Skeletal muscle tissue (tissue), 4 donors: Measurements from ENCODE around the gene TANC1. TPM values are rescaled to one million over a fixed set of nuclear protein-coding genes. Genes with fewer than 3 reads are reported as not detected.

Experiments
- H3K27ac ChIP-seq: one replicate; pipeline ENCODE4 v1.7.0; 2013; ENCODE audit warnings: mild to moderate bottlenecking, low read depth, low read length, inconsistent platforms
- H3K27me3 ChIP-seq, 3 donors: one replicate each; pipeline ENCODE4 v1.7.0; 2013; ENCODE audit warnings: low read length in 3 of 3; ENCODE audit not compliant: control insufficient read depth in 3 of 3, insufficient read depth in 3 of 3
- H3K36me3 ChIP-seq, 3 donors: one replicate each; pipeline ENCODE4 v1.7.0; 2013; ENCODE audit warnings: low read length in 3 of 3; ENCODE audit not compliant: control insufficient read depth in 3 of 3, insufficient read depth in 3 of 3
- H3K4me1 ChIP-seq, 3 donors: one replicate each; pipeline ENCODE4 v1.7.0; 2013; ENCODE audit warnings: low read length in 3 of 3, mild to moderate bottlenecking in 3 of 3; ENCODE audit not compliant: control insufficient read depth in 3 of 3, insufficient read depth in 3 of 3
- H3K4me3 ChIP-seq, 3 donors: one replicate each; pipeline ENCODE4 v1.7.0; 2013; ENCODE audit warnings: low read length in 3 of 3
- H3K9ac ChIP-seq, 3 donors: one replicate each; pipeline ENCODE4 v1.7.0; 2013; ENCODE audit warnings: low read length in 3 of 3, mild to moderate bottlenecking in 3 of 3, moderate library complexity in 2 of 3, low read depth in 1 of 3
- H3K9me3 ChIP-seq, 3 donors: one replicate each; pipeline ENCODE4 v1.7.0; 2013; ENCODE audit warnings: low read length in 3 of 3; ENCODE audit not compliant: control insufficient read depth in 3 of 3
- total RNA-seq: library from RNA; depleted of rRNA; stranded (reverse); fragments of >200 nt; gene quantifications from one replicate; pipeline ENCODE4 v1.2.3, GENCODE V29; 2014
- donor health status: Osteomylitis.

TANC1 gene
- total RNA-seq, 1 donor from 2014 or later: 38.1 TPM

DNA sequence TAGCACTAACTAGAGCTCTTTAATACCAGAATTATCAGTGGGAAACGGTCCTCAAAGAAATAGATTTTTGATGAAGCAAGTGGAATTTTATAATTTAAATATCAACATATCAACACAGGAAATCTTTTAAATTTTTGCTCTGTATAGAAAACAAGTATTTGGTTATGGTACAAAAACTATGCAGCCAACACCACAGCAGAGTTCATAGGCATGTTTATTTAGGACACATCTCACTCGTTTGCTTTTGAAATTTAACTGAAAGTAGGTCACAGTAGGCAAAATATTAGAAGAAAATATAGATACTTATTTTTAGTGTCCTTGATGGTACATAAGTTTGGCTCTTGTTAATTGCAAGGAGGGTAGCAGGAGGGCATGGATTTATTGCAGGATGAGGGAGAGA, 34.3 kb upstream of the TANC1 start:
- no peaks in the 10 kb centered on the region for H3K27me3 ChIP-seq
- H3K36me3 ChIP-seq: no peaks in the 10 kb centered on the region
- no peak overlapping the region for H3K9ac ChIP-seq
- no peaks in the 10 kb centered on the region for H3K9me3 ChIP-seq
- no peak overlapping the region for H3K27ac ChIP-seq
- H3K4me1 ChIP-seq: no peaks in the 10 kb centered on the region
- no peak overlapping the region for H3K4me3 ChIP-seq

DNA sequence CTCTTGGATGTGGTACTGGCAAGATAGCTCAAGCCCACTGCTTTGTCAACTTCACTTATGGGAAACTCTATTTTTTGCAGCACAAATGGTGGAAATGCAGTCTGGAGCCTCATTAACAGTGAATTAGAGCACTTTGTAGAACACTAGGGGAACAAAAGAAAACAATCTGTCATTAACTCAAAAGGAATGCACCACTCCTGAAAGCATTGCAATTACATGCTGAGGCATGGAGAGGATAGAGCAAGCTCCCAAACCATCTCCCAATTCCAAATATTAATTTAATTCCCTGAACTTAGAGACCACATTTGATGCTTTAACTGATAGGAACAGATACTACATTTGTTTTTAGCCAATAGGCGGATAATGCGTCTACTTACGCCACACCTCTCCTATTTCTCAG, 32.8 kb upstream of the TANC1 start:
- H3K27me3 ChIP-seq: no peaks in the 10 kb centered on the region
- no peak overlapping the region for H3K27ac ChIP-seq
- no peak overlapping the region for H3K9ac ChIP-seq
- H3K4me3 ChIP-seq: no peak overlapping the region
- H3K9me3 ChIP-seq: no peaks in the 10 kb centered on the region
- no peaks in the 10 kb centered on the region for H3K4me1 ChIP-seq
- no peaks in the 10 kb centered on the region for H3K36me3 ChIP-seq

DNA sequence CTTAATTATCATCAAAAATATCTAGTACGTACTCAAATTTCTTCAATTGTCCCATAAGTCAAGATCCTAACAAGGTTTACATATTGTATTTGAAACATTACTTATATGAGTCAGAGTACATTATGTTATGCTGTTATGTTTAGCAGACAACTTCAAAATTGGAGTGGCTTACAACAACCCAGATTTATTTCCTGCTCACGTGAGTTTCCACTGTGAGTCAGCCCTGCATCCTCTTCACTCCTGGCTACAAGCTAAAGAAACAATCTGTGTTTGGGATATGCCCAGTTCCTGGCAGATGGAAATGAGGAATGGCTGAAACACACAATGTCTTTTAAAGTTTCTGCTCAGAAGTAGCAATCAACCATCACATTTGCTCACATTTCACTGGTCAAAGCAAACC, 31.5 kb upstream of the TANC1 start:
- no peak overlapping the region for H3K4me3 ChIP-seq
- no peaks in the 10 kb centered on the region for H3K36me3 ChIP-seq
- H3K9ac ChIP-seq: no peak overlapping the region
- no peaks in the 10 kb centered on the region for H3K9me3 ChIP-seq
- H3K27ac ChIP-seq: peak overlapping the region; percentile 3
- H3K4me1 ChIP-seq: no peaks in the 10 kb centered on the region
- H3K27me3 ChIP-seq: no peaks in the 10 kb centered on the region

DNA sequence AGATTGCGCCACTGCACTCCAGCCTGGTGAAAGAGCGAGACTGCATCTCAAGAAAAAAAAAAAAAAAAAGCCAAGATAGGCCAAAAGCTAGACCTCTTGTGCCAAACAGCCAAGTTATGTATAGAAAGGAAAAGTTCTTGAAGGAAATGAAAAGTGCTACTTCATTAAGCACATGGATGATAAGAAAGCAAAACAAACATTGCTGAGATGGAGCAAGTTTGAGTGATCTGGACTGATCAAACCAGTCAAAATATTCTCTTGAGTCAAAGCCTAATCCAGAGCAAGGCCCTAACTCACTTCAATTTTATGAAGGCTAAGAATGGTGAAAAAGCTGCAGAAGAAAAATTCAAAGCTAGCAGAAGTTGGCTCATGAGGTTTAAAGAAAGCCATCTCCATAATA, 28.1 kb upstream of the TANC1 start:
- H3K36me3 ChIP-seq: no peaks in the 10 kb centered on the region
- H3K27me3 ChIP-seq: no peaks in the 10 kb centered on the region
- H3K4me3 ChIP-seq: no peak overlapping the region
- no peaks in the 10 kb centered on the region for H3K4me1 ChIP-seq
- no peaks in the 10 kb centered on the region for H3K9me3 ChIP-seq
- no peak overlapping the region for H3K27ac ChIP-seq
- H3K9ac ChIP-seq: no peak overlapping the region

DNA sequence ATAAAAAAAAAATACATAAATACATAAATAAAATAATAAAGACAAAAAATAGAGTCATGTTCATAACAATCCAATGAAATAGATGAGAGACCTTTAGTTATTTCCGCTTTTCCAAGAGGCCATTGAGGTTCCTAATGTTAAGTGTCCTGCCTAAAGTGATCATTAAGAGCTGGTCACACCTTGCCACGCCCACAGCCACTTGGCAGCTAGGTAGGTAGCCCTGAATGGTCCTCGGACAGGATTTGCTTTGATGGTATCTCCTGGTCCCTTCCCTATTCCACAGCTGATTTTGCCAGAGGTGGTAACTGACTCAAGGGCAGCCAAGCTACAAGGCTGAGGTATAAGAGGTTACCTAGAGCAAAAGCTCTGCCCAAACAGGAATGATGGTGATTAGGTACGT, 24.5 kb upstream of the TANC1 start:
- Histone ChIP-seq H3K9me3 (no peaks in the 10 kb centered on the region), H3K27ac (no peak overlapping the region), H3K4me3 (no peak overlapping the region), H3K36me3 (no peaks in the 10 kb centered on the region), H3K9ac (no peak overlapping the region), H3K4me1 (no peaks in the 10 kb centered on the region), H3K27me3 (no peaks in the 10 kb centered on the region)

DNA sequence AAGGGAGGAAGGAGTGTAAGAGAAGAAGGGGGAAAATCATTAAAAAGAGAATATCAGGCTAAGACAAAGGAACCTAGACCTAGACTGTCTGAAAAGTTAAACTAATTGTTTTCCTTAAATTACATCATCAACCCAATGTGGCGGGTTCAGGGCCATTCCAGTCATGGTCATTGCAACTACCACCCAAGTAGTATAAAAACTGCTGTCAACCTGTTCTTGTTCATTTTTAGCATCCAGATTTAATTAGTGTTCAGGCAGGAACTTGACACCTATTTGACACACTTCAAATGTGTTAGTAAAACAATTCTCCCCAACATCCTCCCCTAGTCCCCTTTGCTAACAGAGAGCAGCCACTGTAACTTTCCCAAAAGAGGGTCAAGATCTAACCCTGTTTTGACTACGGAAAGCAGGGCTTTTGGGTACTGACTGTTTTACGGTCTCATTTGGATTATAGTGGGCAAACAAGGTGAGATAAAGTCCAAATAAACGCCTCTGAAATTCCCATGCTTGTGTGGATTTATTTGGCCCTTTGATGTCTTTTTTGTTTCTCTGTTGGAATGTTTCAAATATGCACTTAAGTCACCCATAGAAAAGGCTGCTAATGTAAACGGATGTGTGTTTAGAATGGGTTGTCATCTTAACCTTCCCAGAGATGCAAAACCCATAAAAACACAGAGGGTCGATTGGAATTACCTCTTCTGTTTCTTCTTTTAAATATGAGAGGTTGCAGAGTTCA, 19.3 kb upstream of the TANC1 start:
- no peaks in the 10 kb centered on the region for H3K36me3 ChIP-seq
- no peak overlapping the region for H3K27ac ChIP-seq
- no peak overlapping the region for H3K4me3 ChIP-seq
- no peaks in the 10 kb centered on the region for H3K27me3 ChIP-seq
- H3K9ac ChIP-seq: no peak overlapping the region
- H3K4me1 ChIP-seq: peaks cover 4 to 5% (median 4%) of the 10 kb centered on the region in 3 donors
- no peaks in the 10 kb centered on the region for H3K9me3 ChIP-seq

DNA sequence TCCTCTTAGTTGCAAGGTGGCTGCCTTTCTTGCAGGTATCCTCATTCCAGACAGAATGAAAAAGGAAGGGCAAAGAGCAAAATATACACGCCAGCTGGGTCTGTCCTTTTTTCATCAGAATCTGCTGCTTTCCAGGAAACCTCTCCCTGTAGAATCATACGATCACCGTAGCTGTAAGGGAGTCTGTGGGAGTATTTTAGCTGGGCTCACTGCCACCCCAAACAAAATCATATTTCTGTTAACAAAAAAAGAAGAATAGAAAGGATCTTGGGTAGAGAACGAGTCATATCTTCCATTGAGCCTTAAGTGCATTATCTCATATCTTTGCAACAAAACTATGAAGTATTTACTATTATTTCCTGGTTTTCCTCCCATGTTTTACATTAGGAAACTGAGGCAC, 15.0 kb upstream of the TANC1 start:
- no peak overlapping the region for H3K27ac ChIP-seq
- no peak overlapping the region for H3K9ac ChIP-seq

DNA sequence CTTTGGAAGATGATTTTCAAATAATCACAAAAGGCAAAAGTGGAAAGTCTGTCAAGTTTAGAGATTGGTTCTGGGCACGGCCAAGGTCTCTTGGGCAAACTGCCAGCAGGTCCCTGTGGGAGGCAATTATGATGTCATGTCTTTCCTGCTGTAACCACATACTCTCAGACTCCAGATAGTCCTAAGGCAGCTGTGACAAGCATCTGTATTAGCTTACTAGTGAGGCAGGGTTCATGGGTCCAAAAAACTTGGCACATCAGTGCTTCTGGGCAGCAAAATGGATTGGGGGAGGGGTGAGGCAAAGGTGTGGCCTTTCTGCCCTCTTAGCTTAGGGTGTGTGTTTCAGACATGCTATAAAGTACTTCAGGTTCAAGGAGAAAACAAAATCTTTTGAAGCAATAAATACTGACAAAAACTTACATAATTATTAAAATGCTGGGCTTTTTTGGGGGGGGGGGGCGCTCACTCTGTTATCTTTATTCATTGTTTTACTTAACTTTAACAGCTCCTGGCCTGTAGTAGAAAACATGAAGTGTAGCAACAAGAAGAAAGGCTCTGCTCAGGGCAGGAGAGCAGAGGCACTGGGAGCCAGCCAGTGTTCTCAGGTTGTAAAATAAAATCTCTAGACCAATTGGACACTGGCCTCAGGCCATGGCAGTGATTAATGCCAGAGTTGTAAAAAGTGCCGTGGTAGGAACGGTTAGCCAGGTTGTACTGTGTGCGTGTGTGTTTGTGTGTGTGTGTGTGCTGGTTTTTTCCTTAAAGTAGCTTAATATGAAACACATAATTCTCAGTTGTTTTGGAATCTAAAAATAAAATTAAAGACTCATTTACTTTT, 14.3 kb upstream of the TANC1 start:
- no peaks in the 10 kb centered on the region for H3K36me3 ChIP-seq
- H3K9me3 ChIP-seq: no peaks in the 10 kb centered on the region
- no peaks in the 10 kb centered on the region for H3K27me3 ChIP-seq
- peak overlapping the region in 1 of 3 donors; percentile 41 for H3K9ac ChIP-seq
- H3K4me1 ChIP-seq: peaks cover 7 to 11% (median 9%) of the 10 kb centered on the region in 3 donors
- H3K4me3 ChIP-seq: peak overlapping the region in 1 of 3 donors; percentile 37
- H3K27ac ChIP-seq: peak overlapping the region; percentile 13

More for the DNA sequence above, 15.0 kb upstream of the TANC1 start:
- no peaks in the 10 kb centered on the region for H3K36me3 ChIP-seq
- no peaks in the 10 kb centered on the region for H3K27me3 ChIP-seq
- no peaks in the 10 kb centered on the region for H3K9me3 ChIP-seq
- H3K4me3 ChIP-seq: no peak overlapping the region
- peaks cover 7 to 11% (median 9%) of the 10 kb centered on the region in 3 donors for H3K4me1 ChIP-seq

DNA sequence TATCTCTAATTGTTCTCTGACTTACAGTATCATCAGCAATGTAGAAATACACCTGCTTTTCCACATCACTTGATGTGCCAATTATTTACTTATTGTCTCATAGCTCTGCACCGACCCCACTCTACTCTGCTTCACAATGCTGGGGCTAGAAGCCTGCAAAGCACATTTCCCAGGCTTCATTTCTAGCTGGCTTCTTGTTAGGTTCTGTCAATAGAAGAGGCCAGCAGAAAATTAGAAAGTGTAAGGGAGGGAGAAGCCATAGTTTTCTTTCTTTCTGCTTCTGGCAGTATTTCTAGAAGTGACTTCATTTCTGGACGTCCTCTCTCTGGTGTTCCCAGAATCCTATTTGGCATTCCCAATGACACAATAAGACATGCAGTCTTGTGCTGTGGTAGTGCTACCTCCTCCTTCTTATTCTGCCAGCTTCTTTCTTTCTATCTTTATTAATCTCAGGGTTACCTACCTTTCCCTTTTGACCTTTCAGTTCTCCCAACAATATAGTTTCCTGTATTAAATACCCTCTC, 12.5 kb upstream of the TANC1 start:
- H3K9ac ChIP-seq: no peak overlapping the region
- H3K36me3 ChIP-seq: no peaks in the 10 kb centered on the region
- no peaks in the 10 kb centered on the region for H3K9me3 ChIP-seq
- H3K27me3 ChIP-seq: no peaks in the 10 kb centered on the region
- no peak overlapping the region for H3K27ac ChIP-seq
- peaks cover 7 to 11% (median 9%) of the 10 kb centered on the region in 3 donors for H3K4me1 ChIP-seq
- H3K4me3 ChIP-seq: no peak overlapping the region

DNA sequence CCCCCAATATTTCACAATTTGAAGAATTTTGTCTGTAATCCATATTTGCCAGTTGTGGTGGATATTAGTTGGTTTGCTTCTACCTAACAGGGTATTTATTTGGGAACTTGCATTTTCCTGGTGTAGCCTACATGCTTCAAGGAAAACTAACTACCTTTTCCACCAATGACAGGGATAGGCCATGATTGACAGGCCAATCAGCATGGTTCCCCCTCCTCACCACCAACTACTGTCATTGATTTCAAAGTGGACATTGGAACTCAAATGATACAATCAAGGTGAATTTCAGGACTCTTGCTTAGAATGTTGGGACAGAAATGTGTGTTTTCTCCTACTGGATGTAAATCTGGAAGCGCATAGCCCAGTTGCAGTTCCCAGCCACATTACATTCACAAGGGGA, 10.1 kb upstream of the TANC1 start:
- H3K27ac ChIP-seq: no peak overlapping the region
- no peaks in the 10 kb centered on the region for H3K9me3 ChIP-seq
- no peak overlapping the region for H3K9ac ChIP-seq
- H3K4me3 ChIP-seq: no peak overlapping the region
- H3K27me3 ChIP-seq: no peaks in the 10 kb centered on the region
- no peaks in the 10 kb centered on the region for H3K36me3 ChIP-seq
- peaks cover 7 to 11% (median 9%) of the 10 kb centered on the region in 3 donors for H3K4me1 ChIP-seq
